ENCODE measurements around the gene PDZRN3. TPM values are rescaled to one million over a fixed set of nuclear protein-coding genes. Genes with fewer than 3 reads are reported as not detected.

PDZRN3 gene
- total RNA-seq, 1 donor from 2014 or later = 21.9 TPM

DNA sequence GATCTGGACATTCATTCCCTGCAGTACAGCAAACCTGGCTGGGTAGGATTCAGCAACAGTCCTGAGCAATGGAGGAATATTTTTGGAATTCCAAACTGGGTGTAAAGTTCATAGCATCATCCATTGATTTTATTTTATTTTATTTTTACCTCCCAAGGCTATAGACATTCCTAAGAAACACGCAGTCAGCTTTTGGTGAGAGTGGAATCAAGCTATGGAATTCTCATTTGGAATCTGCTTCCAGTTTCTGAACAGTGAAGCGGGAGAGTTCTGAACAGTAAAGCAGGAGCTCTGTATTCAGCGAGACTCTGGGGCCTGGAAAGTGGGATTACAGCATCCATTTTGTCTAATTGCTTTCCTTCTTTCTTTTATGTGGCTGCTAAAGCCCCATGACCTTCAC lies 1.4 kb upstream of the PDZRN3 start:
- H3K9me3 Mint-ChIP-seq (ENCODE audit: unreplicated experiment) = peaks cover 24% of the 10 kb centered on the region
- H3K4me3 Mint-ChIP-seq (ENCODE audit: unreplicated experiment) = peak overlapping the region; percentile 86

DNA sequence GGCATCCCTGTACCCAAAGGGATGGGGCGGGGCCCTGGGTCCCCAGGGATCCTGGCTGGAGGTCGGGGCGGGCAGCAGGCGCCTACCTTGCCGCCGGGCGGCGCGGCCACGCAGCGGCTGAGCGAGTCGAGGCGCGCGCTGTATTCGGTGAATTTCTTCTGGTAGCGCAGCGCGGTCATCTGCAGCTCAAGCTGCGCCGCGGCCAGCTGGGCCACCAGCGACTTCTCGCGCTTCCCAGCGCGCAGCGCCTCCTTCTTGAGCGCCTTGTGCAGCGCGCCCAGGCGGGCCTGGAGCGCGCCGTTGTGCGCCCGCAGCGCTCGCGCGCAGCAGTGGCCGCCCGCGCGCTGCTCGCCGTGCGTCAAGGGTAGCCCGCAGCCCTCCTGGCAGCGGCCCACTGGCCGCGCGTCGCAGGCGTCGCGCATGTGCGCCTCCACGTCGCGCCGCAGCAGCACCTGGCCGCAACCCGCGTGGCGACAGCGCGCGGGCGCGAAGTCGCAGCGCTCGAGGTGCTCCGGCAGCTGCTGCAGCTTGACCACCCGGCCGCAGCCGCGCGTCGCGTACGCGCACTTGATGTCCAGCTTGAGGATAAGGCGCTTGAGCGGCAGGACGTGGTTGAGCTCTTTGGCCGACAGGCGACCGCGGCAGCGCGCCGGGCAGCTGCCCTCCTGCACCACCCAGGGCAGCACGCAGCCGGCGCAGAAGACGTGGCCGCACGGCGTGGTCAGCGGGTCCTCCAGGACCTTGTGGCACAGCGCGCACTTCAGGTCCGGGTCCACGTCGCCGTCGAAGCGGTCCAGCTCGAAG lies 522 bp downstream of the PDZRN3 start:
- TF ChIP-seq, protein P1, sequence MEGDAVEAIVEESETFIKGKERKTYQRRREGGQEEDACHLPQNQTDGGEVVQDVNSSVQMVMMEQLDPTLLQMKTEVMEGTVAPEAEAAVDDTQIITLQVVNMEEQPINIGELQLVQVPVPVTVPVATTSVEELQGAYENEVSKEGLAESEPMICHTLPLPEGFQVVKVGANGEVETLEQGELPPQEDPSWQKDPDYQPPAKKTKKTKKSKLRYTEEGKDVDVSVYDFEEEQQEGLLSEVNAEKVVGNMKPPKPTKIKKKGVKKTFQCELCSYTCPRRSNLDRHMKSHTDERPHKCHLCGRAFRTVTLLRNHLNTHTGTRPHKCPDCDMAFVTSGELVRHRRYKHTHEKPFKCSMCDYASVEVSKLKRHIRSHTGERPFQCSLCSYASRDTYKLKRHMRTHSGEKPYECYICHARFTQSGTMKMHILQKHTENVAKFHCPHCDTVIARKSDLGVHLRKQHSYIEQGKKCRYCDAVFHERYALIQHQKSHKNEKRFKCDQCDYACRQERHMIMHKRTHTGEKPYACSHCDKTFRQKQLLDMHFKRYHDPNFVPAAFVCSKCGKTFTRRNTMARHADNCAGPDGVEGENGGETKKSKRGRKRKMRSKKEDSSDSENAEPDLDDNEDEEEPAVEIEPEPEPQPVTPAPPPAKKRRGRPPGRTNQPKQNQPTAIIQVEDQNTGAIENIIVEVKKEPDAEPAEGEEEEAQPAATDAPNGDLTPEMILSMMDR (IDR thresholded peaks at IDR 0.05; ENCODE audit: partially characterized antibody, unreplicated experiment) = no peak
- Mint-ChIP-seq H3K4me3 (ENCODE audit: unreplicated experiment) (peak overlapping the region; percentile 92), H3K27ac (ENCODE audit: unreplicated experiment) (peak overlapping the region; percentile 85), H3K36me3 (ENCODE audit: unreplicated experiment) (no peaks in the 10 kb centered on the region), H3K9me3 (ENCODE audit: unreplicated experiment) (peaks cover 24% of the 10 kb centered on the region), H3K27me3 (ENCODE audit: unreplicated experiment) (peaks cover 4% of the 10 kb centered on the region), H3K4me1 (ENCODE audit: low read depth, unreplicated experiment) (peaks cover 41% of the 10 kb centered on the region)
- DNase-seq = peak; percentile 82

More for the DNA sequence above, 1.4 kb upstream of the PDZRN3 start:
- H3K27me3 Mint-ChIP-seq (ENCODE audit: unreplicated experiment) = peaks cover 4% of the 10 kb centered on the region
- no peak overlapping the region for H3K27ac Mint-ChIP-seq (ENCODE audit: unreplicated experiment)
- DNase-seq = no peak
- H3K4me1 Mint-ChIP-seq (ENCODE audit: low read depth, unreplicated experiment) = peaks cover 31% of the 10 kb centered on the region
- TF ChIP-seq, protein P1 (IDR thresholded peaks at IDR 0.05; ENCODE audit: partially characterized antibody, unreplicated experiment) = no peak
- H3K36me3 Mint-ChIP-seq (ENCODE audit: unreplicated experiment) = no peaks in the 10 kb centered on the region

DNA sequence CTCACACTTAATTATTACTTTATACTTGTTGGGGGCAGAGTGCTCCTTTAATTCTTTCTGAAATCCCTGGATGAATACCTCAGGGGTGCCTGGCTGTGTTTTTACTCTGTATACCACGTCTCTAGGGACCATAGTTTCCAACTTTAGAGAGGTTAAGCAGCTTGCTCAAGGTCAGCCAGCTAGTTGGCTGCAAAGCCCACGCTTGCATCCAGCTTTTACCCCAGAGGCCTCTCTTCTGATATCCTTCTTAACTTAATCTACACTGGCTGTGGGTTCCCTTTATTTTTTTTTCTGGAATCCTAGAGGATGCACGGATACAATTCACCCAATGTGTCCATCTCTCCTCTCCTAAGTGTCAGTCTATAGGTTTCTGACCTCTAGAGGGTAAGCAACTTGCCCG lies 1.4 kb downstream of the PDZRN3 start:
- DNase-seq = no peak
- H3K36me3 Mint-ChIP-seq (ENCODE audit: unreplicated experiment) = no peaks in the 10 kb centered on the region
- H3K27ac Mint-ChIP-seq (ENCODE audit: unreplicated experiment) = peak overlapping the region; percentile 85
- peaks cover 24% of the 10 kb centered on the region for H3K9me3 Mint-ChIP-seq (ENCODE audit: unreplicated experiment)
- H3K27me3 Mint-ChIP-seq (ENCODE audit: unreplicated experiment) = peaks cover 4% of the 10 kb centered on the region
- H3K4me3 Mint-ChIP-seq (ENCODE audit: unreplicated experiment) = peak overlapping the region; percentile 92
- TF ChIP-seq, protein P1 (IDR thresholded peaks at IDR 0.05; ENCODE audit: partially characterized antibody, unreplicated experiment) = no peak
- H3K4me1 Mint-ChIP-seq (ENCODE audit: low read depth, unreplicated experiment) = peaks cover 39% of the 10 kb centered on the region

DNA sequence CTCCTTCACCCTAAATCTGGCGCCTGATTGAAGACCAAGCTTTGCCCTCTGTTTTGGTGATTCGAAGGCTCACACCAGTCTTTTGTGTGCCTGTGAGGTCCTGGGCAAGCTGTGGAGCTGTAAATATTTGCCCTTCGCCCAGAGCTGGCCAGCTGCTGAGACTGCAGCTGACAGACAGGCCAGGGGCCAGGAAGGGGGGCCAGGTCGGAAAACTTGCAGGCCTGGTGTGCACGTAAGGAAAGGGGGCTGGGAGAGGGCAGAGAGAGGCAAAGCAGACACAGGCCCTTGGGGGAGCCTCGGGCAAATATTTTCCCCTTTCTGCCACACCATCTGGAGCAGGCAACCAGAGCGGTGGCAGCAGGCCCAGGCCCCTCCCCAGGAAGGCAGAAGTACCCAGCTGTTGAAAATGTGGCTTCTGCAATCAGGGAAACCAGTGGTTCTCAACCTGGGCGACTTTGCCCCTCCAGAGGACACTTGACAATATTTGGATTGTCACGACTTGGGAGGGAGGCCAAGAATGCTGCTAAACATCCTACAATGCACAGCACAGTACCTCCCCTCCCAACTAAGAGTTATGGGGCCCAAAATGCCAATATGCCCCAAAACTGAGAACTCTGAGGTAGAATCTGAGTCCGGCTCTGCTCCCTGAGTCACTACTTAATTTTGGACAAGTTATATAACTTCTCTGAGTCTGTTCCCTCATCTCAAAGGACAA lies 2.5 kb downstream of the PDZRN3 start:
- peaks cover 2% of the 10 kb centered on the region for H3K27me3 Mint-ChIP-seq (ENCODE audit: unreplicated experiment)
- H3K36me3 Mint-ChIP-seq (ENCODE audit: unreplicated experiment) = no peaks in the 10 kb centered on the region
- peaks cover 37% of the 10 kb centered on the region for H3K4me1 Mint-ChIP-seq (ENCODE audit: low read depth, unreplicated experiment)
- TF ChIP-seq, protein P1 (IDR thresholded peaks at IDR 0.05; ENCODE audit: partially characterized antibody, unreplicated experiment) = no peak
- peaks cover 24% of the 10 kb centered on the region for H3K9me3 Mint-ChIP-seq (ENCODE audit: unreplicated experiment)
- peak overlapping the region; percentile 92 for H3K4me3 Mint-ChIP-seq (ENCODE audit: unreplicated experiment)
- DNase-seq = peak; percentile 55
- H3K27ac Mint-ChIP-seq (ENCODE audit: unreplicated experiment) = peak overlapping the region; percentile 93

DNA sequence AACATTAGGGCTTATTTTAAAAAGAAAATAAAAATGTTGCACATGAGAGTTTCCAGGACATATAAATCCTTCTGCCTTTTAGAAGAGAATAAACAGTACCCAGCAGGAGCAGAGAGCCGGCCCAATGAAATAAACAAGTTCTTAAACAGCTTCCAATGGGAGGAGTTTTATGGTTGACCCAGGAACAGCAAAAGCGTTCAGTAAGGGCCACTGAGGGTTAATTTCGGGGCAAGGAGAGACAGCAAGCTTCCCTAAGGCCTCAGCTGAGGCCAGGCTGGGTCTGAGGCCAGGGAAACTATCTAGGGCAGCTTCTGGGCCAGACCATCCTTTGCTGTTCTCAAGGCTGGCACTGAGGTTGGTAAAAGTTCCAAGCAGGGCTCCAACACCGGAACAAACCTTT lies 3.4 kb downstream of the PDZRN3 start:
- Mint-ChIP-seq H3K4me1 (ENCODE audit: low read depth, unreplicated experiment) (peaks cover 34% of the 10 kb centered on the region), H3K27me3 (ENCODE audit: unreplicated experiment) (peaks cover 2% of the 10 kb centered on the region), H3K36me3 (ENCODE audit: unreplicated experiment) (no peaks in the 10 kb centered on the region), H3K4me3 (ENCODE audit: unreplicated experiment) (peak overlapping the region; percentile 92), H3K27ac (ENCODE audit: unreplicated experiment) (peak overlapping the region; percentile 93), H3K9me3 (ENCODE audit: unreplicated experiment) (peaks cover 24% of the 10 kb centered on the region)
- peak; percentile 21 for DNase-seq
- TF ChIP-seq, protein P1 (IDR thresholded peaks at IDR 0.05; ENCODE audit: partially characterized antibody, unreplicated experiment) = no peak

All from glutamatergic neuron (in vitro differentiated cells).